K562 (cell line): Measurements from ENCODE around the gene GSTO2. TPM values are rescaled to one million over a fixed set of nuclear protein-coding genes. Genes with fewer than 3 reads are reported as not detected.

ENCODE experiments used
- ATAC-seq: fragments of 200-7000 bp; cut with Tn5 transposase; 3 replicates; pipeline ENCODE4 v1.9.1; 2020; ENCODE audit warnings: moderate library complexity
- BruUV-seq: library from RNA; stranded (reverse); fragments of 400-500 nt; replicated peaks from 2 replicates; lab custom pipeline; 2021; lab: Mats Ljungman, UMichigan
- CTCF ChIA-PET: fragments of 300-600 bp; formaldehyde crosslinking; extraction: SDS; loops from one replicate; lab custom pipeline; 2021; ENCODE audit warnings: low intra/inter-chr PET ratio; lab: Yijun Ruan, JAX
- POLR2A ChIA-PET: fragments of 300-600, 350-650 bp; sonication (Branson Sonifier 250); formaldehyde crosslinking; extraction: SDS; loops from one replicate; lab custom pipeline; 2021; ENCODE audit warnings: antibody characterized with exemption, inconsistent platforms; lab: Yijun Ruan, JAX
- DNase-seq, 4 experiments: peaks; one replicate each; pipeline versions ENCODE4 v3.0.0 to v3.0.0-alpha.2; 2011 to 2018; ENCODE audit warnings: low spot score in 3 of 4, mixed read lengths in 3 of 4; ENCODE audit errors: extremely low read depth in 1 of 4
- FAIRE-seq: peaks from 2 replicates; lab custom pipeline; 2011; peaks lifted over from hg19 to GRCh38; lab: Jason Lieb, UNC
- H2AFZ ChIP-seq: 2 replicates; pipeline ENCODE4 v1.6.0; 2011; ENCODE audit warnings: low read depth, low read length, control low read depth, inconsistent platforms
- H3K27ac ChIP-seq: fragments of 200-600 bp; 3 replicates; pipeline ENCODE4 v1.8.0; 2011; ENCODE audit warnings: low read depth, mild to moderate bottlenecking, control low read depth, inconsistent platforms, low read length, moderate library complexity, mixed read lengths; ENCODE audit errors: extremely low read depth
- H3K27me3 ChIP-seq, 2 experiments: fragments of 300-600 bp in 1 of 2; 2 replicates in 1 of 2; 3 replicates in 1 of 2; pipeline versions ENCODE4 v1.6.0 to v1.8.0; 2011; ENCODE audit warnings: inconsistent platforms in 2 of 2, low read length in 2 of 2, mild to moderate bottlenecking in 1 of 2, mixed read lengths in 1 of 2, moderate library complexity in 1 of 2; ENCODE audit not compliant: control insufficient read depth in 2 of 2, insufficient read depth in 2 of 2
- H3K36me3 ChIP-seq: fragments of 300-600 bp; 3 replicates; pipeline ENCODE4 v1.8.0; 2011; ENCODE audit warnings: mild to moderate bottlenecking, low read length, inconsistent platforms; ENCODE audit not compliant: control insufficient read depth, insufficient read depth
- H3K4me1 ChIP-seq, 2 experiments: fragments of 200-600 bp in 1 of 2; replicated peaks in 1 of 2; 2 replicates in 1 of 2; 3 replicates in 1 of 2; pipeline versions ENCODE4 v1.5.1 to v1.8.0; 2011; ENCODE audit warnings: inconsistent platforms in 2 of 2, low read length in 2 of 2, mild to moderate bottlenecking in 1 of 2, mixed read lengths in 1 of 2, moderate library complexity in 1 of 2; ENCODE audit not compliant: control insufficient read depth in 2 of 2, insufficient read depth in 2 of 2
- H3K4me2 ChIP-seq: 2 replicates; pipeline ENCODE4 v1.6.1; 2011; ENCODE audit warnings: low read length, control low read depth, inconsistent platforms, mixed read lengths; ENCODE audit not compliant: insufficient read depth
- H3K4me3 ChIP-seq: fragments of 200-600 bp; sonication (generic), shearing (Covaris generic); 2 replicates; pipeline ENCODE4 v1.5.1; 2016; ENCODE audit warnings: control low read depth, inconsistent platforms
- H3K79me2 ChIP-seq: fragments of 200-600 bp; 3 replicates; pipeline ENCODE4 v1.8.0; 2011; ENCODE audit warnings: low read length, inconsistent platforms; ENCODE audit not compliant: control insufficient read depth, insufficient read depth
- H3K9ac ChIP-seq, 2 experiments: 2 replicates each; pipeline versions ENCODE4 v1.6.0 to v1.6.1; 2011; ENCODE audit warnings: low read depth in 2 of 2, low read length in 2 of 2, control low read depth in 1 of 2, inconsistent platforms in 1 of 2, mild to moderate bottlenecking in 1 of 2, mixed read lengths in 1 of 2; ENCODE audit not compliant: insufficient read depth in 1 of 2
- H3K9me1 ChIP-seq: one replicate; pipeline ENCODE4 v1.6.0; 2011; ENCODE audit warnings: inconsistent platforms, mild to moderate bottlenecking, low read length, moderate library complexity; ENCODE audit not compliant: control insufficient read depth, insufficient read depth
- H3K9me3 ChIP-seq: replicated peaks from 2 replicates; pipeline ENCODE4 v1.5.1; 2011; ENCODE audit warnings: low read depth, low read length, inconsistent platforms; ENCODE audit not compliant: control insufficient read depth, insufficient read depth
- H4K20me1 ChIP-seq: replicated peaks from 2 replicates; pipeline ENCODE4 v1.6.1; 2011; ENCODE audit warnings: low read length, inconsistent platforms, mixed read lengths; ENCODE audit not compliant: control insufficient read depth, insufficient read depth
- BACH1 ChIP-seq: fragments of 200-800 bp; sonication (Bioruptor generic); IDR thresholded peaks from 2 replicates; pipeline ENCODE4 v1.6.1; 2016; ENCODE audit warnings: missing genetic modification characterization, missing compliant biosample characterization
- FOXA1 ChIP-seq: fragments of 450-650 bp; IDR thresholded peaks from 2 replicates; pipeline ENCODE4 v1.6.1; 2016; ENCODE audit warnings: mild to moderate bottlenecking, borderline replicate concordance
- GATA2 ChIP-seq: sonication (generic); formaldehyde crosslinking; IDR thresholded peaks from 2 replicates; pipeline ENCODE4 v1.4.0; 2020; ENCODE audit warnings: mild to moderate bottlenecking, missing genetic modification reagents
- HNRNPL ChIP-seq: fragments of 200-400 bp; formaldehyde crosslinking; IDR thresholded peaks from 2 replicates; pipeline ENCODE4 v1.6.1; 2017; ENCODE audit warnings: low read depth, mild to moderate bottlenecking, low read length
- KDM1A ChIP-seq, 2 experiments: fragments of 450-650 bp; IDR thresholded peaks; 2 replicates each; pipeline ENCODE4 v1.6.1; 2016; ENCODE audit warnings: mild to moderate bottlenecking in 2 of 2
- MAZ ChIP-seq, 2 experiments: fragments of 450-650 bp in 1 of 2; sonication (generic) in 1 of 2; formaldehyde crosslinking; IDR thresholded peaks in 1 of 2; conservative IDR thresholded peaks in 1 of 2; 2 replicates each; pipeline versions ENCODE4 v1.4.0 to v1.5.0; 2020; ENCODE audit warnings: mild to moderate bottlenecking in 1 of 2, missing genetic modification reagents in 1 of 2
- MCM3 ChIP-seq: fragments of 450-650 bp; IDR thresholded peaks from 2 replicates; pipeline ENCODE4 v1.6.1; 2016
- MTA3 ChIP-seq: fragments of 450-650 bp; formaldehyde crosslinking; IDR thresholded peaks from 2 replicates; pipeline ENCODE4 v1.6.1; 2017; ENCODE audit warnings: mild to moderate bottlenecking, borderline replicate concordance
- NUFIP1 ChIP-seq: fragments of 450-650 bp; IDR thresholded peaks from 2 replicates; pipeline ENCODE4 v1.6.1; 2018; ENCODE audit not compliant: partially characterized antibody
- RFX7 ChIP-seq: fragments of 250-450 bp; sonication (Bioruptor Pico); IDR thresholded peaks from 2 replicates; pipeline ENCODE4 v1.5.1; 2021; ENCODE audit warnings: mild to moderate bottlenecking
- TAF1 ChIP-seq: IDR thresholded peaks from 2 replicates; pipeline ENCODE4 v1.6.1; 2011; ENCODE audit warnings: mild to moderate bottlenecking, low read length, moderate library complexity; ENCODE audit not compliant: insufficient read depth, control insufficient read depth, severe bottlenecking; ENCODE audit errors: extremely low read depth
- WGBS: fragments of 100-300 bp; shearing (Covaris generic); methylation state at CpG from one replicate; pipeline ENCODE4 v1.1.6; 2016; ENCODE audit warnings: low coverage, mixed read lengths; ENCODE audit not compliant: insufficient coverage; ENCODE audit errors: missing lambda C conversion rate; 5-methylcytosine and 5-hydroxymethylcytosine counted together
- in situ Hi-C: fragments of 300-500 bp; cut with MboI; formaldehyde crosslinking; loops from 4 replicates; pipeline ENCODE4 v1.15.0; 2018; ENCODE audit warnings: inconsistent platforms, mixed read lengths
- intact Hi-C: fragments of 100-400 bp; cut with micrococcal nuclease; formaldehyde crosslinking; loops from 2 replicates; pipeline ENCODE4 v1.14.2; 2022
- polyA plus RNA-seq, 8 experiments: library from polyadenylated mRNA; depleted of rRNA in 4 of 8; stranded (reverse) in 5 of 8; unstranded in 3 of 8; fragments of >200 nt; fragmentation: Nextera tagmentation in 2 of 8; fragmentation: Illumina TruSeq in 1 of 8; extraction: Ambion mirVana in 2 of 8; extraction: Trizol in 1 of 8; gene quantifications; 2 replicates each; pipeline versions ENCODE4 v1.2.1 to v1.2.3, GENCODE V29; 2011 to 2014; ENCODE audit warnings: inconsistent platforms in 1 of 8, missing spikeins in 1 of 8
- total RNA-seq, 7 experiments: library from RNA; depleted of rRNA in 6 of 7; stranded (reverse); fragments of >200 nt in 6 of 7; fragmentation: Illumina TruSeq in 2 of 7; extraction: Trizol in 2 of 7; gene quantifications; 2 replicates each; pipeline versions ENCODE4 v1.2.1 to v1.2.3, GENCODE V29; 2011 to 2021; ENCODE audit warnings: low replicate concordance in 1 of 7

GSTO2 gene
- total and polyA plus RNA-seq, 9 of the 15 experiments (the other 6 are each of a cell fraction or from before 2014, with no cell fraction given) = 0.18 to 1.8 (median 0.90) TPM

GRCh38 chr10:104253106-104253505 lies 15.9 kb upstream of the GSTO2 start (continued):
- TF ChIP-seq MTA3 (peak; percentile 29; the same call in 1 of the 2 replicates), MCM3 (no peak), HNRNPL (0 out of 2 replicates have a peak, but pooled peaks have one; percentile 29), TAF1 (peak; percentile 23), MAZ (CRISPR knock-in tag; conservative IDR thresholded peaks at IDR 0.05 in 1 of 2, IDR thresholded peaks at IDR 0.05 in 1 of 2) (0 out of 4 replicates have a peak, but pooled peaks of 1 of the 2 experiments have one; percentile 28)

DNA sequence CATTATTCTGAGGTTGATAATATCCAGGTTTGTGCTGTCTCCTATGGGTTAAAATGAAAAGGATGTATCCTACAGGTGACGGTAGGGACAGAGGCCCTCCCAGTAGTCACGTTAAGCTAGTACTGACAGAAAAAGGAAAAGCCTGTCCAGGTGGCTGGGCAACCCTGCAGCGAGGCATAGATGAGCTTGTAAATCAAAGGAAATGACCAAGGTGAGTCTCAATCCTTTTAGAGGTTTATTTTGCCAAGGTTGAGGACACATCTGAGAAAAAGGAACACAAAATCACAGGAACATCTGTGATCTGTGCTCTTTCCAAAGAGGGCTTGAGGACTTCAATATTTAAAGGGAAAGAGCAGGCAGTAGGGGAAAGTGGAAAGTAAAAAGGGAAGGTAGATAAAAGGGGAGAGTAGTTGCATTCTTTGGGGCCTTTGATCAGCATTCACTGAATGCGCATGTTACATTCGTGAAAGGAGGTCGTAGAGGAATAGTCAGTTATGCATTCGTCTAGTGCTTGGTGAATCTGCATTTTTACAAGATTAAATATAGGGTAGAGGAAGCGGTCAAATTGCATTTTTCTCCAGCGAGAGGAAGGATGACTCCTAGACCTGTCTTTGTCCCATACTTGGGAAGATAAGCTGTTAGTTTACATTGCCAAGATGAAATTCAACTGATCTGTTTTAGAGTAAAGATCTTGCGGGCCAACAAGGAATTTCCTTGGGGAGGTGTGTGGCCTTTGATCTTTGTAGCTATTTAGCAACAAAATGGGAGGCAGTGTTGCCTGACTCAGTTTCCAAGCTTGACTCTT lies 15.2 kb upstream of the GSTO2 start:
- peak overlapping the region; percentile 84 to 96; a peak in 3 of 4 replicates for H3K9ac ChIP-seq
- no TSS peak for BruUV-seq
- H3K27ac ChIP-seq = peak overlapping the region; percentile 74
- POLR2A ChIA-PET = interaction anchor here (0.6 to 1.3 kb wide), 2 partner anchors 10 to 66 kb away, joined by 3 to 4 read pairs; no protein-coding TSS in a partner anchor
- WGBS = 5% methylated on average over 10 of the region's 10 CpGs
- H3K9me1 ChIP-seq = no peaks in the 10 kb centered on the region
- intact Hi-C loops = no loop called here
- peak overlapping the region; percentile 86 for H3K4me2 ChIP-seq
- CTCF ChIA-PET = no interaction called here
- H2AFZ ChIP-seq = peak overlapping the region; percentile 91
- H3K4me3 ChIP-seq = peak overlapping the region; percentile 93
- no peaks in the 10 kb centered on the region; the same call in 1 of the 2 replicates for H3K9me3 ChIP-seq
- H3K36me3 ChIP-seq = peaks cover 30% of the 10 kb centered on the region
- in situ Hi-C loops = no loop called here
- no peak for ATAC-seq
- H3K4me1 ChIP-seq = peaks cover 11 to 30% of the 10 kb centered on the region in 2 experiments; a peak in 4 of 5 replicates
- peaks cover 43% of the 10 kb centered on the region for H3K79me2 ChIP-seq
- no peaks in the 10 kb centered on the region for H4K20me1 ChIP-seq
- H3K27me3 ChIP-seq = no peaks in the 10 kb centered on the region
- DNase-seq = no peak
- FAIRE-seq = no peak
- TF ChIP-seq BACH1 (0 out of 2 replicates have a peak, but pooled peaks have one; percentile 5), GATA2 (0 out of 2 replicates have a peak, but pooled peaks have one; percentile 5), RFX7 (CRISPR knock-in tag) (no peak), NUFIP1 (peak; percentile 22), KDM1A (IDR thresholded peaks at IDR 0.05) (no peak), FOXA1 (no peak)
